A673 (cell line): ENCODE data around the gene GNAQ.

ENCODE experiments used
- EZH2 ChIP-seq: fragments of 200-600 bp; sonication (generic); IDR thresholded peaks from 2 replicates; pipeline ENCODE4 v1.6.1; 2017; ENCODE audit warnings: borderline replicate concordance, low read depth, mild to moderate bottlenecking, mixed read lengths, antibody characterized with exemption, low read length; ENCODE audit not compliant: poor library complexity, severe bottlenecking
- TF ChIP-seq, protein P1 (sequence below): fragments of 300-800, 200-600 bp; sonication (generic); conservative IDR thresholded peaks from 2 replicates; pipeline ENCODE4 v1.5.1; 2017; ENCODE audit warnings: low read depth, mild to moderate bottlenecking, antibody characterized with exemption, low read length, moderate library complexity, mixed read lengths

DNA sequence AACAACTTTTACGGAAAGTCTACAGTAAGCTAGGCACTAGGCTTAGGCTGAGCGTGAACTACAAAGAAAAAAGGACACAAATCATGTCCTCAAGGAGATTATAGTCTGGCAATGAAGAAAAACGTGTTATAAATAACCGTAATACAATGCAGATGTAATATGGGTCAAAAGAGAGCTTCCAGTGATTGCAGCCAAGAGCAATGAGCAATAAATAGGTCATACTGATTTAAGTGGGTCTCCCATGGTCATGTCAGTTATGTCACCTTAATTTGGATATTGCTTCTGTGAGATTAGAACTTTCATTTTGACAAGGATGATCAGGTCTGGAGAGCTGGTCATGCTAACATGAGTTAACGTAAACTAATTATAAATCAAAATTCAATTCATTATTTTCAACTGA lies 224.9 kb downstream of the GNAQ start:
- TF ChIP-seq EZH2: no peak
- TF ChIP-seq, protein P1, sequence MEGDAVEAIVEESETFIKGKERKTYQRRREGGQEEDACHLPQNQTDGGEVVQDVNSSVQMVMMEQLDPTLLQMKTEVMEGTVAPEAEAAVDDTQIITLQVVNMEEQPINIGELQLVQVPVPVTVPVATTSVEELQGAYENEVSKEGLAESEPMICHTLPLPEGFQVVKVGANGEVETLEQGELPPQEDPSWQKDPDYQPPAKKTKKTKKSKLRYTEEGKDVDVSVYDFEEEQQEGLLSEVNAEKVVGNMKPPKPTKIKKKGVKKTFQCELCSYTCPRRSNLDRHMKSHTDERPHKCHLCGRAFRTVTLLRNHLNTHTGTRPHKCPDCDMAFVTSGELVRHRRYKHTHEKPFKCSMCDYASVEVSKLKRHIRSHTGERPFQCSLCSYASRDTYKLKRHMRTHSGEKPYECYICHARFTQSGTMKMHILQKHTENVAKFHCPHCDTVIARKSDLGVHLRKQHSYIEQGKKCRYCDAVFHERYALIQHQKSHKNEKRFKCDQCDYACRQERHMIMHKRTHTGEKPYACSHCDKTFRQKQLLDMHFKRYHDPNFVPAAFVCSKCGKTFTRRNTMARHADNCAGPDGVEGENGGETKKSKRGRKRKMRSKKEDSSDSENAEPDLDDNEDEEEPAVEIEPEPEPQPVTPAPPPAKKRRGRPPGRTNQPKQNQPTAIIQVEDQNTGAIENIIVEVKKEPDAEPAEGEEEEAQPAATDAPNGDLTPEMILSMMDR: no peak
